ENCODE measurements around the gene OARD1.

DNA sequence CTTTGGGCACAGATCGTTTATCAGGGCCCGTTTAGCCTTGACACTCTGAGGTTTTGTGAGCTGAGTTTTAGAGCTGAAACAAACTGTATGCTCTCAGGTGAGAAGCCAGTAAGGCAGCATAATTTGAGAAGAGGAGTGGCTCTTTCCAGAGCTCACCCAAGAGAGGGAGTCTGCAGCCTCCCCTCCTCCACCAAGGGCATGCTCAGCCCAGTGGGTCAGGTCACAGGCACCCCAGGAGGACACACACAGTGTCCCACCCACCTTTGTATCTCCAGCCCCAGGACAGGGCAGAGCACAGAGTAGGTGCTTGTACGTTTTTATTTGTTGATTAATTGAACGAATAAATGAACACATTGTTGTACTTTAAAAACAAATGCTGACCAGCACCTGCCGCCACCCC lies 26.5 kb downstream of the OARD1 start:
- TF ChIP-seq EZH2 (IDR thresholded peaks at IDR 0.05; ENCODE audit: insufficient read depth, poor library complexity, severe bottlenecking), result no peak
- no peak for TF ChIP-seq EZH2phosphoT487 (IDR thresholded peaks at IDR 0.05; ENCODE audit: insufficient read depth, low read depth)

Measured in GM23248 (cell line).